GM19351 (cell line): ENCODE results near the gene RNGTT.

Source experiments
- ATAC-seq: cut with Tn5 transposase; IDR thresholded peaks from one replicate; pipeline ENCODE4 v1.9.1; 2021; ENCODE audit warnings: mild to moderate bottlenecking, moderate library complexity; ENCODE audit not compliant: unreplicated experiment

RNGTT gene

GRCh38 chr6:88669475-88669874, 293.9 kb downstream of the RNGTT start:
- no peak for ATAC-seq

- ATAC-seq = no peak
Measured at GRCh38 chr6:88666901-88667300, 296.5 kb downstream of the RNGTT start.

DNA sequence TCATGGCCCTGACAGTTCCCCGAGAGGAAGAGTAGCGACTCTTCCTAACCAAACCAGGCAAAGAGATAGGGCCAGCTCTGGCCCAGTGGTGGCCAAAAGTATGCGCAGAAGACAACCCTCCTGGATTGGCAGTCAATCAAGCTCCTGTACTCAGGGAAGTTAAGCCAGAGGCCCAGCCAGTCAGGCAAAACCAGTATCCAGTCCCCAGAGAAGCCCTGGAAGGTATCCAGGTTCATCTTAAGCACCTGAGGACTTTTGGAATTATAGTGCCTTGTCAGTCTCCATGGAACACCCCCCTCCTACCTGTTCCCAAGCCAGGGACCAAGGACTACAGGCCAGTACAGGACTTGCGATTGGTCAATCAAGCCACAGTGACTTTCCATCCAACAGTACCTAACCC, 298.3 kb downstream of the RNGTT start:
- ATAC-seq = no peak

DNA sequence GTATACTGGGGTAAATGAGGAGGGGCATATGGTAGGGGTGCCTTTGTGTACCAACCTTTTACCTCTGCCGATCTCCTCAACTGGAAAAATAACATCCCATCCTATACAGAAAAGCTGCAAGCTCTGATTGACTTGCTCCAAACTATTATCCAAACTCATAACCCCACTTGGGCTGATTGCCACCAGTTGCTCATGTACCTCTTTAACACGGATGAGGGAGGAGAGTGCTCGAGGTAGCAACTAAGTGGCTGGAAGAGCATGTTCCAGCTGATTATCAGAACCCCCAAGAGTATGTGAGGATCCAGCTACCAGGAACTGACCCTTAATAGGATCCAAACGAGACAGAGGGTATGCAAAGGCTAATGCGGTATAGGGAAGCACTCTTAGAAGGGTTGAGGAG, 299.6 kb downstream of the RNGTT start:
- ATAC-seq = no peak

GRCh38 chr6:88662653-88663174, 300.7 kb downstream of the RNGTT start:
- peak; percentile 58 for ATAC-seq

- ATAC-seq = peak; percentile 62
Measured at GRCh38 chr6:88662163-88662580, 301.2 kb downstream of the RNGTT start.

GRCh38 chr6:88661136-88661535, 302.3 kb downstream of the RNGTT start:
- no peak for ATAC-seq

GRCh38 chr6:88655586-88655985, 307.8 kb downstream of the RNGTT start:
- no peak for ATAC-seq

DNA sequence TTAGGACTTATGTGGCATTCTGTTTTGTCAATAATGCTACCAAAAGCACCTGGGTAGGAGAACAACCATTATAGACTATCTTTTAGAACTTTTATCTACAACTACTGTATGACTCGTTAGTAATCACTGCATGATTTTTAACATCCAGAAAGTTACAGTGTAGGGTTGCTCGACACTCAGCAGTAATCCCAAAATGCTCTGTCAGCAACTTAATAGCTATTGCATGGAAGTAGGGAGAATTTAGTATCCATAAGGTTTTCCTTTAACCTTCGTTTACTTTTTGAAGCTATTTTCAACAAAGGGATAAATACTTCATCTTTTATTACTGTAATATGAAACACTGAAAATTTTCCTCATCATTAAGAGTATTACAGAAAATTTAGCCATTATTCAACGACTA, 309.5 kb downstream of the RNGTT start:
- ATAC-seq = no peak

DNA sequence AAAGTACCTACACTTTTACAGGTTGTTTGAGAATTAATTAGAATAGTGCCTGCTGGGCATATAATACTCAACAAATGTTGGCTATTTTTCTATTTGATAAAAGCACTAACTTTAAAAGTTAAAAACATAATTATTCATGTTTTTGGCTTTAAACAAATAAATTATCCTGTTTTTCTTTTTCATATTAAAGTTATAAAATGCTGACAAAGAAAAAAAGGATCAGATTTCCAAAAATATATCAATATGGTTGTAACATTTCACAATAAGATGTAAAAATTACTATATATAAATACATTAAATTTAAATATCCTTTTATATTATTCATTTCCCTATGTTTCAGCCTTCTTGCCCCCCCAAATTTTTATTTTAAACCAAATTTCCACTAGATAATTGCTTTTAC, 312.0 kb downstream of the RNGTT start:
- no peak for ATAC-seq

- no peak for ATAC-seq
Measured at GRCh38 chr6:88650979-88651378, 312.4 kb downstream of the RNGTT start.

DNA sequence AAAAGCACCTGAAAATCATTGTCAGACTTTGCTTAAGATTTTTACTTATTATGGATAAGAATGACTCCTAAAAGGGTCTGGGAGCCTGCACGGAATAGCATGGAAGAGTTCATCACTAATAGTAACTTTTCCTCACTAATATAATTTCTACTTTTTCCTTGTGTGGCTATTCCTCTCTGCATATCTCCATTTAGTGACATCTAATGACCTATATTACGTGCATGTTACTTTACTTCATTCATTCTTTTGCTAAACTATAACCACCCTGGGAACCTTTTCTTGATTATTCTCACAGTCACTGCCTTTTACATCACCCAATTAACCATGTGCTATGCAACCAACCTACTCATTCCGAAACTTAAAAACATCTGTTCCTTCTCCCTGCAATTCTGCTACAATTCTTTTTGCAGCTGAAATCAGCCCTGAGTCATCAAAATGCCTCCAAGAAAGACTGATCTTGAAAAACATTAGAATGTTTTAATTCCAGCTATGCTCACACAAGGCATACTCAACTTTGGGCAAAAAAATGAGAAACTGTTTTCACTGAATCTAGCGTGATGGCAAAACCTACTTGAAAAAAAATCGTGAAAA, 313.3 kb downstream of the RNGTT start:
- peak; percentile 98 for ATAC-seq

DNA sequence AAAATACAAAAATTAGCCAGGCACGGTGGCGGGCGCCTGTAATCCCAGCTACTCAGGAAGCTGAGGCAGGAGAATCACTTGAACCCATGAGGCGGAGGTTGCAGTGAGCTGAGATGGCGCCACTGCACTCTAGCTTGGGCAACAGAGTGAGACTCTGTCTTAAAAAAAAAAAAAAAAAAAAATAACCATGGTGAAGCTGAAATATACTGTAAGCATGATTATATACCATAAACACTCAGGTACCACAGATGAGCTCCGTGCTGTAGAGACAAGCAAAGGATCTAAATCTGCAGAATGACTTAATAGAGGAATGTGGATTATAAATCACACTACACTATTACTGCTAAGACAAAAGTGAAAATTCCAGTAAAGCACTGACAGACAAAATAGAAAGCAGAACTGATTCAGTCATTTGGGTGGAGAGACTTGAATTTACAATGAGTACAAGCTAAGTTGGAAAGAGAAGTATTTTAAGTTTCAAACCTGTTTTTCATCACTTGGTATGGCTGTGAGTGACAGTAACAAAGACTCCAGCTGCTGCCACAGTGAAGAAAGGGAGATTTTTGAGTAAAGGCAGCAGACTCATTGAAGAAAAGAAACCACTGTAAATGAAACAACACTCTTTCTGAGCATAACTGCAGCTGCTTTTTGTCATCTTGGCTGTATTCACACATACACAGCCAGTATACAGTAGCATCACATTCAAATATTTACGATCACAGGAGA, 322.1 kb downstream of the RNGTT start:
- ATAC-seq = peak; percentile 95

DNA sequence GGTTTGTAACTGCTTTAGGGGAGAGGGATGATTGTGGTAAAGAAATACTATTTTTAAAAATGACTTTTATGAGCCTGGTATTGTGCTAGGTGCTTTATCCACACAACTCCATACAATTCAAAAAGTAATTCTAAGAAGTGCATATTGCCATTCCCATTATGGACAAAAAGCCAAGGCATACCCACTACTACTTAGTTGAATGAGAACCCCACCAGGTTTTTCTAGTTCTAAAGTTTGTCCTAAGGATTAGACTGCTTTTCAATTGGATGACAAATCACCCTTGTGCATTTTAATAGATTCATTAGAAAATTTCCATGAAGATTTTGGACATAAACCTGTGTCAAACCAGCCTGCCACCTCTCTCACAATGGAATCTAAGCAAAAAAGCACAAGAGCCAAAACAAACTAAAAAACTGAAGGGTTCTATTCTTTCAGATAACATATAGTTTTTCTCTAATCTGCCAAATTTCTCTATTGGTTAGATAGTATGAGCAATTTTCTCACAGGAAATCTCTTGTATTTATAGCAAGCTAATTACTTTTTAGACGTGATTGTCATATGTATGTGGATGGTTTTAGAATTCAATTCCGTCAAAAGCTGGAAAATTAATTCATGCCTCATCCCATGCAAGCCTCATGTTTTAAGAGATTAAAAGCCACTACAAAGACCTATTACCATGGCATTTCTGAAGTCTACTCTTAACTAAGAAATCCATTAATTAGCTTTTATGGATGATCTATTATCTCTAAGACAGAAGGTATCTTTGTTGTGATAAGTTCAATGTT, 325.5 kb downstream of the RNGTT start:
- no peak for ATAC-seq

DNA sequence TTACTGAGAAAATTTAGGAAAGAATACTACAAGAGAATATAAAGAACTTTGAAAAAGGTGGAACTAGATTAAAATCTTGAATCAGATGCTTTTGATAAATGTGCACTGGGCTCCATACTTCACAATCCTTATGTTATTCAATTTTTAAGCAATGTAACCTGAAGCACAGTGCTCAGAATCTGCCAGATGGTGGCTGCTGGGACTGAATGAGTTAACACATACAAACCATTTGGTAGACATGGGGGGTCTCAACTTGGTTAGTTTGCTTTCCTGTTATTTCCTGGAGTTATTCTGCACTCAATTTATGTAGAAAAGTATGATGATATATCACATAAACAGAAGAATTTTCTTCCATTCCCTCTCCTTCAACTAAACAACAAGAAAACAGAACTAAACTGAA, 326.5 kb downstream of the RNGTT start:
- ATAC-seq = no peak

DNA sequence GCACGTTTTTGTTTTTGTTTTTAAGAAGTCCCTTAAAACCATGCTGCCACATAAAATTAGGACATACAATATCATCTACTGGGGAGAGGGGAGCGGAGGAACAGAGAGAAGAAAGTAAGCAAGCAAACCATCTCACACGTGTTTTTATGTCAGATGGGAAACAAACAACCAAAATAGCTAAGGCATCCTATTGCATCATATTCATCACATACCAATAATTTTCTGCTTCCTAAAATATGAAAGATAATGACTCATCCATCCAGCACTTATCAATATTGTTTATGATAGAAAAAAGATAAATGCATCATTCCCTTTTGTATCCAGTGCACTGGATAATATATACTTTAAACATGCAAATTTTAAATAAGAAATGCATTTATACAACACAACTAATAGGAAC, 329.6 kb downstream of the RNGTT start:
- ATAC-seq = no peak

GRCh38 chr6:88631830-88632229, 331.6 kb downstream of the RNGTT start:
- no peak for ATAC-seq

- ATAC-seq = no peak
Measured at GRCh38 chr6:88629838-88630494, 333.5 kb downstream of the RNGTT start.

GRCh38 chr6:88626460-88626859, 337.0 kb downstream of the RNGTT start:
- ATAC-seq = no peak

GRCh38 chr6:88623531-88623930, 339.9 kb downstream of the RNGTT start:
- no peak for ATAC-seq

DNA sequence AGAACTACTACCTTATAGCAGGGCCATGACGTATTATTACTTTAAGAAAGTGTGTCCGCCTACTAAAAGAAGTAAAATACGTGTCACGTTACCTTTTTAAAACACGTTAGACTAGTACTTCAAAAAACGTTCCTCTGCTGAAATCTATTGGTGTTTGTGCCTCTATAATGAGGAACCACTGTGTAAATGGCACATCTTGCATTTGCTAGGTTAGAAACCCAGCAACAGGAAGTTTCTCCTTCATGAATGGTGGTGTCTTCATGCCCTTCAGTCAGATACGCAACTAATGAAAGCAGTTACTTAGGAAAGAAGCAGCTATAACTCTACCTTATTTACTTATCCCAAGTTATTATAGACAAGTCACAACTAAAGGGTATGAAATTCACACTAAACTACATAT, 343.5 kb downstream of the RNGTT start:
- no peak for ATAC-seq
